ENCODE measurements around the gene NPR1. TPM values are rescaled to one million over a fixed set of nuclear protein-coding genes. Genes with fewer than 3 reads are reported as not detected.

The NPR1 gene
- total and polyA plus RNA-seq, 2 of the 4 experiments (the other 2 are of a cell fraction) = 0.02 TPM; not detected in 1

DNA sequence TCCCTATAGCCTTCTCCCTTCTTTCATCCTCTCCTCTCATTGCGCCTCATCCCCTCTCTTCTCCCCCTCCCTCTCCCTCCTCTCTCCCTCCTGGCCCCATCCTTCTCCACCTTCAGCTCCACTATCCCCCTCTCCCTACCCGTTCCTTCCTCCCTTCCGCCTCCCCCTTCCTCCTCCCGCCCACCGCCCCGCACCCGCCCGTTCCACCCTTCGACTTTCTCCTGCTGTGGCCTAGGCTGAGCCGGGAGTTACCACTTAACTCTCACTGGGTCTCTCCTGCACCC lies 1.6 kb downstream of the NPR1 start:
- Histone ChIP-seq H2BK5ac (ENCODE audit: low read depth, low read length, poor library complexity, severe bottlenecking) (no peak overlapping the region), H2AK5ac (ENCODE audit: low read depth, low read length) (no peak overlapping the region), H3K36me3 (ENCODE audit: control insufficient read depth, insufficient read depth, low read length) (no peaks in the 10 kb centered on the region), H3K4me1 (ENCODE audit: control insufficient read depth, insufficient read depth, low read length) (peaks cover 7% of the 10 kb centered on the region; the same call in 1 of the 2 replicates), H4K8ac (ENCODE audit: low read depth in 2 of 2, low read length in 2 of 2) (no peak overlapping the region), H3K18ac (ENCODE audit: low read depth, low read length) (no peak overlapping the region), H4K5ac (ENCODE audit: low read depth, low read length) (no peak overlapping the region), H3K27ac (ENCODE audit: insufficient read depth, low read length) (no peak overlapping the region), H3K79me1 (ENCODE audit: low read depth in 1 of 2, low read length in 2 of 2) (no peaks in the 10 kb centered on the region), H3K9me3 (ENCODE audit: control insufficient read depth, insufficient read depth, low read length) (no peaks in the 10 kb centered on the region), H2AK9ac (replicated peaks; ENCODE audit: low read depth, low read length, poor library complexity) (no peak overlapping the region), H4K20me1 (ENCODE audit: insufficient read depth, low read length) (no peaks in the 10 kb centered on the region), H3K27me3 (ENCODE audit: control insufficient read depth, insufficient read depth, low read length) (peaks cover 52% of the 10 kb centered on the region), H3K23ac (ENCODE audit: low read depth, low read length) (no peak overlapping the region), H3K4me3 (ENCODE audit: insufficient read depth, low read depth, low read length) (no peak overlapping the region), H3K4me2 (ENCODE audit: low read depth, low read length) (no peak overlapping the region), H3K14ac (replicated peaks; ENCODE audit: low read depth, low read length) (no peak overlapping the region), H2BK20ac (ENCODE audit: low read depth, low read length) (no peak overlapping the region), H3K56ac (ENCODE audit: extremely low read depth, insufficient read depth, low read length) (no peak overlapping the region), H3K4ac (ENCODE audit: low read depth, low read length) (no peak overlapping the region), H2AFZ (replicated peaks; ENCODE audit: low read length, poor library complexity) (no peak overlapping the region), H2BK15ac (ENCODE audit: low read depth, low read length) (no peak overlapping the region), H4K91ac (ENCODE audit: insufficient read depth, low read depth, low read length) (no peak overlapping the region), H3K9me1 (ENCODE audit: insufficient read depth, low read length) (no peaks in the 10 kb centered on the region), H3K9ac (ENCODE audit: low read depth, low read length) (no peak overlapping the region), H2BK120ac (ENCODE audit: low read depth, low read length) (no peak overlapping the region)
- intact Hi-C loops (cut with micrococcal nuclease) (no loop called here), dilution Hi-C loops (cut with HindIII; ENCODE audit: low sequenced_read_pairs, unreplicated experiment) (no loop called here), in situ Hi-C loops (cut with MboI; ENCODE audit: low sequenced_read_pairs) (no loop called here)
- ChIA-PET CTCF (no interaction called here), POLR2A (ENCODE audit: unreplicated experiment) (no interaction called here)
- ATAC-seq (ENCODE audit: low read depth) (no peak), DNase-seq (no peak)
- WGBS, 2 experiments (ENCODE audit: extremely low coverage in 2 of 2, insufficient read length in 1 of 2) = 18% methylated on average over 3 of the region's 10 CpGs; no CpG with 5 or more reads in 1 of the 2 experiments
- TF ChIP-seq CEBPB (IDR thresholded peaks at IDR 0.05; ENCODE audit: low read depth, low read length) = no peak
- TF ChIP-seq NFE2L2 (IDR thresholded peaks at IDR 0.05; ENCODE audit: low read depth, low read length) = no peak
- TF ChIP-seq CHD1 (IDR thresholded peaks at IDR 0.05; ENCODE audit: low read depth, low read length) = no peak
- no peak for TF ChIP-seq FOS (IDR thresholded peaks at IDR 0.05; ENCODE audit: low read depth, low read length)
- BruUV-seq (replicated peaks) = no TSS peak
